CD8-positive, alpha-beta memory T cell (primary cell): ENCODE data around the gene TRMT10C. TPM values are rescaled to one million over a fixed set of nuclear protein-coding genes. Genes with fewer than 3 reads are reported as not detected.
"Not testable (repeated sequence)": the region's sequence is repeated elsewhere in the genome, so short reads cannot be mapped to it uniquely, and the experiment has no call there.

Experiments
- CTCF ChIA-PET: fragments of 350-600 bp; sonication (Branson Sonifier 250); formaldehyde crosslinking; loops from one replicate; lab custom pipeline; 2021; ENCODE audit warnings: antibody characterized with exemption; lab: Charles Lee
- POLR2A ChIA-PET: fragments of 350-600 bp; sonication (Branson Sonifier 250); formaldehyde crosslinking; loops from one replicate; lab custom pipeline; 2021; ENCODE audit warnings: antibody characterized with exemption; lab: Charles Lee
- DNase-seq, 5 donors: peaks; one replicate each; pipeline versions ENCODE4 v3.0.0 to v3.0.0-alpha.2; 2020 to 2022; ENCODE audit warnings: mixed read lengths in 1 of 5
- H3K27ac ChIP-seq: one replicate; pipeline ENCODE4 v1.7.0; 2013; ENCODE audit warnings: low read depth, mild to moderate bottlenecking, low read length, moderate library complexity
- H3K27me3 ChIP-seq: 2 replicates; pipeline ENCODE4 v1.7.0; 2013; ENCODE audit warnings: low read length, mild to moderate bottlenecking; ENCODE audit not compliant: insufficient read depth, poor library complexity, severe bottlenecking
- H3K36me3 ChIP-seq: 2 replicates; pipeline ENCODE4 v1.7.0; 2013; ENCODE audit warnings: mild to moderate bottlenecking, low read length, moderate library complexity; ENCODE audit not compliant: insufficient read depth
- H3K4me1 ChIP-seq: 2 replicates; pipeline ENCODE4 v1.7.0; 2013; ENCODE audit warnings: mild to moderate bottlenecking, low read length, moderate library complexity; ENCODE audit not compliant: insufficient read depth
- H3K4me3 ChIP-seq: 2 replicates; pipeline ENCODE4 v1.7.0; 2013; ENCODE audit warnings: mild to moderate bottlenecking, low read length
- H3K9me3 ChIP-seq: 2 replicates; pipeline ENCODE4 v1.7.0; 2013; ENCODE audit warnings: mild to moderate bottlenecking, low read length
- H3K27ac Mint-ChIP-seq, 8 donors: one replicate each; pipeline ENCODE4 v1.8.0; 2020 to 2021; ENCODE audit warnings: mixed read lengths in 8 of 8, mild to moderate bottlenecking in 6 of 8, inconsistent platforms in 3 of 8, moderate library complexity in 3 of 8
- H3K27me3 Mint-ChIP-seq, 2 donors: one replicate each; pipeline ENCODE4 v1.8.0; 2020 to 2021; ENCODE audit warnings: mixed read lengths in 2 of 2, mild to moderate bottlenecking in 1 of 2, moderate library complexity in 1 of 2
- H3K36me3 Mint-ChIP-seq, 3 donors: one replicate each; pipeline ENCODE4 v1.8.0; 2020 to 2021; ENCODE audit warnings: mixed read lengths in 3 of 3, inconsistent platforms in 1 of 3, mild to moderate bottlenecking in 1 of 3
- H3K4me1 Mint-ChIP-seq, 3 donors: one replicate each; pipeline ENCODE4 v1.8.0; 2020 to 2021; ENCODE audit warnings: mixed read lengths in 3 of 3, inconsistent platforms in 1 of 3, mild to moderate bottlenecking in 1 of 3
- H3K4me3 Mint-ChIP-seq, 7 donors: one replicate each; pipeline ENCODE4 v1.8.0; 2020 to 2021; ENCODE audit warnings: mixed read lengths in 7 of 7, mild to moderate bottlenecking in 6 of 7, moderate library complexity in 4 of 7, inconsistent platforms in 2 of 7
- H3K9me3 Mint-ChIP-seq, 5 donors: one replicate each; pipeline ENCODE4 v1.8.0; 2020 to 2022; ENCODE audit warnings: mixed read lengths in 5 of 5, mild to moderate bottlenecking in 3 of 5, moderate library complexity in 2 of 5, inconsistent platforms in 1 of 5
- polyA plus RNA-seq: library from polyadenylated mRNA; unstranded; fragments of 300-500 nt; fragmentation: Illumina TruSeq; gene quantifications from one replicate; pipeline ENCODE4 v1.2.3, GENCODE V29; 2021
- total RNA-seq, 2 experiments: library from RNA; stranded (reverse); gene quantifications; one replicate each; pipeline ENCODE4 v1.2.3, GENCODE V29; 2021

TRMT10C gene
- total and polyA plus RNA-seq, 3 experiments from 2014 or later: 37.3 to 59.3 (median 57.4) TPM

GRCh38 chr3:101613014-101613413, 51.3 kb downstream of the TRMT10C start:
- POLR2A ChIA-PET: interaction anchor here (0.6 kb wide), 1 partner anchor 13 kb away, joined by 3 read pairs; no protein-coding TSS in a partner anchor
- H3K4me1 Mint-ChIP-seq, H3K9me3 Mint-ChIP-seq, H3K27me3 Mint-ChIP-seq, H3K4me1 ChIP-seq, H3K36me3 ChIP-seq, CTCF ChIA-PET, H3K4me3 ChIP-seq, H3K27me3 ChIP-seq, H3K27ac Mint-ChIP-seq, H3K27ac ChIP-seq, H3K36me3 Mint-ChIP-seq, H3K4me3 Mint-ChIP-seq, DNase-seq, H3K9me3 ChIP-seq: not testable (repeated sequence)

GRCh38 chr3:101615525-101615924, 53.9 kb downstream of the TRMT10C start:
- no peak overlapping the region for H3K27ac ChIP-seq
- no peaks in the 10 kb centered on the region for H3K4me1 ChIP-seq
- Mint-ChIP-seq H3K27me3 (no peaks in the 10 kb centered on the region), H3K4me1 (no peaks in the 10 kb centered on the region), H3K27ac (no peak overlapping the region), H3K4me3 (no peak overlapping the region), H3K36me3 (peaks cover 0 to 8% (median 0%) of the 10 kb centered on the region in 3 donors), H3K9me3 (peaks cover 0 to 3% (median 0%) of the 10 kb centered on the region in 5 donors)
- no peaks in the 10 kb centered on the region for H3K36me3 ChIP-seq
- CTCF ChIA-PET: no interaction called here
- POLR2A ChIA-PET: no interaction called here
- no peak for DNase-seq
- H3K27me3 ChIP-seq: no peaks in the 10 kb centered on the region
- no peak overlapping the region for H3K4me3 ChIP-seq
- no peaks in the 10 kb centered on the region for H3K9me3 ChIP-seq

Other genes with a start within 250 kb of the TRMT10C start
- gene IMPG2, start 241.3 kb upstream of the TRMT10C start, total RNA-seq: under 1 TPM; 0.11 to 0.20 TPM
- not detected for gene IMPG2, start 241.3 kb upstream of the TRMT10C start, polyA plus RNA-seq
- gene SENP7, start 48.7 kb upstream of the TRMT10C start, total RNA-seq: 10 to 100 TPM; 11.1 to 13.2 TPM
- 8.3 TPM for gene SENP7, start 48.7 kb upstream of the TRMT10C start, polyA plus RNA-seq
- 100 to 1,000 TPM; 205 to 216 TPM for gene PCNP, start 12.3 kb downstream of the TRMT10C start, total RNA-seq
- gene PCNP, start 12.3 kb downstream of the TRMT10C start, polyA plus RNA-seq: 124 TPM
- gene ZBTB11, start 115.3 kb downstream of the TRMT10C start, total RNA-seq: 10 to 100 TPM; 28.9 to 29.7 TPM
- gene ZBTB11, start 115.3 kb downstream of the TRMT10C start, polyA plus RNA-seq: 14.5 TPM
- gene RPL24, start 124.8 kb downstream of the TRMT10C start, total RNA-seq: 1,000 to 10,000 TPM; 1,569 to 1,633 TPM
- gene RPL24, start 124.8 kb downstream of the TRMT10C start, polyA plus RNA-seq: 973 TPM
- gene CEP97, start 162.7 kb downstream of the TRMT10C start, total RNA-seq: 10 to 100 TPM; 16.6 to 17.3 TPM
- gene CEP97, start 162.7 kb downstream of the TRMT10C start, polyA plus RNA-seq: 4.5 TPM
- 10 to 100 TPM; 16.2 to 17.2 TPM for gene NXPE3, start 217.3 kb downstream of the TRMT10C start, total RNA-seq
- 37.4 TPM for gene NXPE3, start 217.3 kb downstream of the TRMT10C start, polyA plus RNA-seq